Measurements from ENCODE around the gene DUSP10.

The DUSP10 gene

GRCh38 chr1:221711656-221712055, 30.2 kb downstream of the DUSP10 start:
- no peak for DNase-seq

- DNase-seq = no peak
These were observed 30.8 kb downstream of the DUSP10 start for GRCh38 chr1:221711063-221711577.

GRCh38 chr1:221709854-221710253, 32.0 kb downstream of the DUSP10 start:
- DNase-seq = no peak

GRCh38 chr1:221708987-221709386, 32.9 kb downstream of the DUSP10 start:
- peak; percentile 83 for DNase-seq

- peak; percentile 72 for DNase-seq
These were observed 33.8 kb downstream of the DUSP10 start for GRCh38 chr1:221708076-221708571.

- DNase-seq = no peak
These were observed 34.9 kb downstream of the DUSP10 start for GRCh38 chr1:221706876-221707582.

GRCh38 chr1:221706191-221706590, 35.7 kb downstream of the DUSP10 start:
- DNase-seq = no peak

GRCh38 chr1:221704306-221704705, 37.6 kb downstream of the DUSP10 start:
- no peak for DNase-seq

- no peak for DNase-seq
These were observed 40.2 kb downstream of the DUSP10 start for GRCh38 chr1:221701570-221702186.

- no peak for DNase-seq
These were observed 40.9 kb downstream of the DUSP10 start for GRCh38 chr1:221700948-221701347.

- DNase-seq = no peak
These were observed 41.4 kb downstream of the DUSP10 start for GRCh38 chr1:221700536-221700935.

- no peak for DNase-seq
These were observed 41.8 kb downstream of the DUSP10 start for GRCh38 chr1:221699978-221700519.

- DNase-seq = no peak
These were observed 42.3 kb downstream of the DUSP10 start for GRCh38 chr1:221699577-221699976.

GRCh38 chr1:221698579-221699349, 43.1 kb downstream of the DUSP10 start:
- no peak for DNase-seq

GRCh38 chr1:221697923-221698425, 43.9 kb downstream of the DUSP10 start:
- no peak for DNase-seq

GRCh38 chr1:221696718-221697461, 45.0 kb downstream of the DUSP10 start:
- DNase-seq = no peak

GRCh38 chr1:221696027-221696426, 45.9 kb downstream of the DUSP10 start:
- no peak for DNase-seq

GRCh38 chr1:221695301-221695700, 46.6 kb downstream of the DUSP10 start:
- no peak for DNase-seq

- DNase-seq = no peak
These were observed 47.8 kb downstream of the DUSP10 start for GRCh38 chr1:221694109-221694508.

- no peak for DNase-seq
These were observed 48.8 kb downstream of the DUSP10 start for GRCh38 chr1:221693087-221693486.

- no peak for DNase-seq
These were observed 49.2 kb downstream of the DUSP10 start for GRCh38 chr1:221692643-221693042.

GRCh38 chr1:221691261-221691660, 50.6 kb downstream of the DUSP10 start:
- no peak for DNase-seq

Data from activated effector memory CD4-positive, alpha-beta T cell treated with anti-CD3 and anti-CD28 coated beads, Interleukin-2, amount 50 U/mL, for 16 hours (primary cell).